HG03571 (cell line): Measurements from ENCODE around the gene LPO.

Experiments
- ATAC-seq: cut with Tn5 transposase; IDR thresholded peaks from one replicate; pipeline ENCODE4 v1.9.1; 2021; ENCODE audit not compliant: unreplicated experiment

LPO gene

GRCh38 chr17:58253082-58253481, 14.7 kb downstream of the LPO start:
- ATAC-seq = no peak

GRCh38 chr17:58254803-58255202, 16.4 kb downstream of the LPO start:
- no peak for ATAC-seq

DNA sequence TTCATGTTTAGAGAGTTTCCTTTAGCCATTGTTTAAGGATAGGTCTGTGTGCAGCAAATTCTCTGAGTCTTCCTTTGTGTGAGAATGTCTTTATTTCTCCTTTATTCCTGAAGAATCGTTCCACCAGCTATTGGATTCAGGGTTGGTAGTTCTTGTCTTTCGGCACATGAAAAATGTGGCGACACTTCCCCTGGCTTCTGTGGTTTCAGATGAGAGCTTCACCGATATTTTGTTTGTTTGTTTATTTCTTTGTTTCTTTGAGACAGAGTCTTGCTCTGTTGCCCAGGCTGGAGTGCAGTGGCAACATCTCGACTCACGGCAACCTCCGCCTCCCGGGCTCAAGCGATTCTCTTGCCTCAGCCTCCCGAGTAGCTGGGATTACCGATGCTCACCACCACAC, 23.8 kb downstream of the LPO start:
- ATAC-seq = no peak

DNA sequence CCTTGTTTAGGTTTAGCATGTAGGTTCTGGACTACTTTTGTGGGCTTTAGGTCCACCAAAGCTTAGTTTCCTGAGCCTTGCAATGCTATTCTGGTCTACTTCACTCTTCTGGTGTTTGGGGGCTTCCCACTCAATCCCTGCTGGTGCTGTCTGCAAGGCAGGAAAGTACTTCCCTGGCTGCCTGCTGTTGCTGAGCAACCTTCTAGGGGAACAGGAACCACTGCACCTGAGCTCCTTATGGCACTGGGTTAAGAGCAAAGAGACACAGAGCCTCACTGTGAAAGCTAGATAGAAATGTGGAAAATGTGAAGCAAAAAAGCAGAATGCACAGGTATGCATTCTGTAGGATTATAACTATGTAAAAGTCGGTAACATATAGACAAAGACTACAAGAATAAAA, 25.4 kb downstream of the LPO start:
- no peak for ATAC-seq

DNA sequence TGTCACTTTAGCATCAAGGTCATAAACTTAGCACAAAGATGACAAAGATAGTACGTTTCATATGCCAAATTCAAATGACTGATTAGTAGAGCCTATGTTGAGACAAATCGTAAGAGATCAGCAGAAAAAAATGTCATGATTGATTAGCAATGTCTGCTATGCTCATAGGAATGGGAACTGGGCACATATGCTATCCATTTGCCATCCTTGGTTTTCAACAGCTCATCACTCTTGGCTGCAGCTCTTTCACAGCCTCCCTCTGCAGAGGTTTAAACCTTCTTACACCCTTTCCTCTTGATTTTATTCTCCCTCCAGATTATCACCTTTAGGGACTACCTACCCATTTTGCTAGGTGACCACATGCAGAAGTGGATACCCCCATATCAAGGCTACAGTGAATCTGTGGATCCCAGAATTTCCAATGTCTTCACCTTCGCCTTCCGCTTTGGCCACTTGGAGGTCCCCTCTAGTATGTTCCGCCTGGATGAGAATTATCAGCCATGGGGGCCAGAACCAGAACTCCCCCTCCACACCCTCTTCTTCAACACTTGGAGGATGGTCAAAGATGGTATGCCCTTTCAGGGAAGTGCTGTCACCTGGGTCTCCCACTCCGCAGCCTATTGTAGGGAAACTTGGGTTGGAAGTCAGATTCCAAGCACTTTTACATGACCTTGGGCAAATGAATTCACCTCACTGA, 26.2 kb downstream of the LPO start:
- ATAC-seq = no peak

DNA sequence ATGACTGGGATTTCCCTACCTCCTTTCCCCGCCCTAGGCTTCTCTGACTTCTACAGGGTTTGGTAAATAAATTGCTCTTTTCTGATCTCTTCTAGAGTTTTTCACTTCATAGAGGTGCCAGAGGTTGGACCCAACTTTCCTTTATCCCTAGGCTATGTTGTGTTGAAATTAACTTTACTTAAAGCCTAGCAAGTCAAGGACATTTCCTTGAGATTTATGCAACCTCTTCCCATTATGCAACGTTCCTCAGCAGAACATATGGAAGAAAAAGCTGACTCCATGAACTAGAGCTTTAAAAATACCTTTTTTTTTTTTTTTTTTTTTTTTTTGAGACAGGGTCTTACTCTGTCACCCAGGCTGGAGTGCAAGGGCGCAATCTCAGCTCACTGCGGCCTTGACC, 26.9 kb downstream of the LPO start:
- no peak for ATAC-seq

GRCh38 chr17:58265902-58266875, 27.8 kb downstream of the LPO start:
- ATAC-seq = no peak

GRCh38 chr17:58267347-58268324, 29.3 kb downstream of the LPO start:
- no peak for ATAC-seq

DNA sequence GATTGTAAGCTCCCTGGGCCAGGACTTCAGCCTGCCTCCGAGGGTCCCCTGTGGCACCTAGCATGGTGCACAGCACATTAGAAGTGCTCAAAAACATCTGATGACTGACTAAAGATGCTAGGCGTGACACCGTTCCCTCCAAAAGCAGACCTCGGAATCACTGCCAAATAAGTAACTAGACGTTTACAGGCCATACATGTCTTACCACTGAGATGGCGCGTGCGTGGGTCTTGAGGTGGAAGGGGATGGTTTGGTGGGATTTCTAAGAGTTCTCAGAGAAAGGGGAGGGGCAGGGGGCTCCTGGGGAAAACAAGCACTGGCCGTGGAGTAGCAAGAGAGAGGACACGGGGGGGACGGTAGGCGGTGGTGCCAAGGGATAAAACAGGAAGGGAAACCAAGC, 29.9 kb downstream of the LPO start:
- no peak for ATAC-seq

DNA sequence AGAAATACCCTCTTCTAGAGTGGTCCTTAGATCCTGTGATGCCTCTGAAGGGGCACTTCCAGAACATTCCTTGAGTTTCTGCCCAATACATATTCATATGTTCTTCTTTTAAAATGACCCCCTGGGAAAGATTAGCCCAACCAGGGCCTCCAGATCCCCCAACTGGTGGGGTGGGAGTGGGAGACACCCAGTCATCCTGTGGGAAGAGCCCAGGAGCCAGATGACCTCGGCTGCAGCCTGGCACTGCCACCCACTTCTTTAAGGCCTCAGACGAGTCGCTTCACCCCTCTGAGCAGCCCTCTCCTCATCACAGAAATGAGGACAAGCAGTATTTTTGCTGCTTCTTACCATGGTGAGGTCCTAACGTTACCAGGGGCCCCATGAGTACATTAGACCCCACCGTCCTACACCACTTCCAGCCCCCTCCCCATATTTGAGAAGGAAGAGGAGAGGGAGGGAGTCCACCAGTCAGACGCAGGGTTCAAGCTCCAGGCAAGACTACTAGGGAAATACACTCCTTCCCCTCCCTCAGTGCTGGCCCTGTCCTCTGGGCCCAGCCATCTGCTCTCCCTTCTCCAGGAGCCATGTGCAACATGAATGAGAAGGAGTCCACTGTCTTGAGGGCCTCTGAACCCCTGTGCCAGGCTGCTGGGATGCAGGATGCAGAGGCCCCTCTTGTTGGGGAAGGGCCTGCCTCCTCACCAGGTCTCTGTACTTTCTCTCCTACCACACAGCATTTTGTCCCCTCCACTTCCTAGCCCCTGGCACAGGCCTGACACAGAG, 30.6 kb downstream of the LPO start:
- no peak for ATAC-seq

DNA sequence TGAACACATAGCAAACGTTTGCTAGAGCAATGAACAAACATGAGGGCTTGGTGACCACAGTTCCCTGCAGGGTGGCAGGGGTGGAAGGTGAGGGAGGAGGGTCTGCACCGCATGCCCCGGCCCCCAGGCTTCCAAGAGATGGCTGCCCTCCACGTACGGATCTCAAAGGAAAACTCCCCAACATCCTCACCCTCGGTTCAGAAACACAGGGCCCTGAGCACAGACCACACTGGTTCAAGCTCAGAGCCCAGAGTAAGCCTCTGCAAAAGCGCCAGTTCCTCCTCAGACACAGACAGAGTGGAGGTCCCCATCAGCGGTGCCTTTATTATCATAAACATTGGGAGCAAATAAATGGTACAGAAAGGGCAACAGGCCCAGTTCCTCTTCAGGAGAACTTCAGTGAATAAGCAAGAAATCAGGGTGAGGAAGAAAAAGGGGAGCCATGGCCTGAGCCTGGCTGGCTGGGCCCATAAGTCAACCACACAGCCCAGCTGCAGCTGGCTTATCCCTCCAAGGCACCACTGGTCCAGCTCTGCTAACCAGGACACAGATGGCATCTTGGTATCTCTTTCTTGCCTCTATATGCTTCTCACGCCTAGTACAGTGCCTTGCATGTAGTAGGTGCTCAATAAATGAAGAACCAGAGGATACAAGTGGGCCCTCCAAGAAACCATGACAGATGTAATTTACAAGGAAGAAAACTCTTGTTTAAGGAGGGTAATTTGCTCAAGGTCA, 31.3 kb downstream of the LPO start:
- no peak for ATAC-seq

DNA sequence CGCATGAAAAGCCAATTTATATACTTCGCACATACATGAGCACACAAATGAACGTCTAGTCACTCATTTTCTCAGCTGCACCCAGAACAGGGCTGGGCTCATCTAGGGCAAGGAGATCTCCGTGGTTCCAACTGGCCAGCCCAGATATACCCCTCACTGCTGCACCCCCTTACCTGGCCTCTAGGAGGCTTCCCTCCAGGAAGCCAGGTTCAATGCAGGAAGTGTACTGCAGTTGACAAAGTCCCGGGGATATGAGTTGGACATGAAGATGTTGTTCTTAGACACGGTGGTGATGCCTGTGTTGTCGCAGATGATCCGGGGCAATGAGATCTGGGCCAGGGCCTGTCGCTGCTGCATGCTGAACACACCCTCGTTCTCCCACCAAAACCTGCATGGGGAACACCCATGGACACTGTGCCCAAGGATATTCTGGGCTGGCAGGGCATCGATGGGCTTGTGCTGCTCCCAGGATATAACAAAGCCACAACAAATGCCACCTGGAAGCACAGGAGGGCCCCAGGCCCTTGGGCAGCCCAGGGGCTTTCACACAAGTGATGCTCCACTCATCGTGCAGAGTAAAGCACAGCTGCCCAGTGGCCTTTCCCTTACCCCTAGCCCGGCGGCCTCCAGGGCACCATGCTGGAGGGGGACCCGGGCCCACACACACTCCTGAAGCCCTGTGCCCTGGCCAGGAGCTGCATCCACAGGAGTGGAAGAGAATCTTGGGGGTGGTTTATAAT, 32.3 kb downstream of the LPO start:
- ATAC-seq = no peak

GRCh38 chr17:58271216-58271931, 33.0 kb downstream of the LPO start:
- no peak for ATAC-seq

- no peak for ATAC-seq
Observed at GRCh38 chr17:58272367-58273280, 34.2 kb downstream of the LPO start.

- no peak for ATAC-seq
Observed at GRCh38 chr17:58273453-58274104, 35.2 kb downstream of the LPO start.

GRCh38 chr17:58275417-58275816, 37.0 kb downstream of the LPO start:
- ATAC-seq = no peak

DNA sequence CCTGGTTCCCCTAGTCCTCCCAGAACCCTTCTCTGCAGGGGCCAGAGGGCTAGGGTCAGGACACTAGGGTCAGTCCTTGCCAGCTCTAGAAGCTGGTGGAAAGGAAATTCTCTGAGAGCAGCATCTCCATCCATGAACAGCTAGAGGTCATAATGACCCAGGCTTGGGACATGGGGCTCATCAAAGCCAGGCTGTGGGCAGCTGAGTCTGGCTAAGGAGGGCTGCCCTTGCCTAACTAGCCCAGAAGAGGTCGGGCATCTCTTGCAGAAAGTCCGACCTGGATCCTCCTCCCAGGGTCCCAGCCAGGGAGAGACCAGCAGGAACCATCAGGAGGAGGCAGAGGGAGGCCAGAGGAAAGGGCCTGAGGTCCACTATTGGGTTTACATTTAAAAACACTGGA, 38.0 kb downstream of the LPO start:
- ATAC-seq = no peak
